ENCODE data around the gene CPNE7. TPM values are rescaled to one million over a fixed set of nuclear protein-coding genes. Genes with fewer than 3 reads are reported as not detected.

The CPNE7 gene
- polyA plus RNA-seq, 1 donor: 11.7 TPM

DNA sequence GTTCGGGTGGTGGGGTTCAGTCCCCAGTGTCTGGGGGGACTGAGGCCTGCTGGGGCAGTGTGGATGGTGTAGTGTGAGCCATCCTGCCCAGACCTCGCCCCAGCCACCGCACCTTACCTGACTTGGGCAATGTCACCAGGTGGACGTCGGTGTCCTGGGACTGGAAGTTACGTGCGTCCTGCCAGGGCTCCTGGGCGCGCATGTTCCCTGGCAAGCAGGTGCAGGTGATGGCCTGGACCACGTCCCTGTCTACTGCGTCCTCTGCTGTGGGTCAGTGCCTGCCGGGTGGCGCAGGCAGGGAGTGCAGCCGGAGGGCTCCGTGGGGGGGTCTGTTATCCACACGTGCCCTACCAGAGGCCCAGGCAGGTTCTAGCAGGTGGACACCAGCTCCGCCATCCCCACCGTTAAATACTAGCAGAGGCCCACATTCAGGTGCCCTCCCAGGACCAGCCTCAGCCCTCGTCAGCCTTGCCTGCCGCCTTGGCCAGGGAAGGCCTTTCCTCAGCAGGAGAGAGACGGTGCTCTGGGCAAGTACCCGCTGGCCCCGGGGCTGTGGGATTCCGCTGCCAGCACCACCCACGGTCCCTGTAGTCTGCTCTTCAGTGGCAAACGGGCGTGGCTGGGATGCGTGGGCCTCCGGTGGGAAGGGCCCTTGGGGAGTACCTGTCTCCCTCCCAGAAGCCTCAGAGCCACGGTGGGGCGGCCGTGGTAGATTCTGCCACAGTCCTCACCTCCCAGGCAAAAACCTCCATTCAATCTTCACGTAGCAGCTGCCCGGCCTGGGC is 29.8 kb downstream of the CPNE7 start:
- no peak overlapping the region for H3K4me3 ChIP-seq (ENCODE audit: low read length)
- no peak overlapping the region for H3K27ac ChIP-seq (ENCODE audit: low read length)
- WGBS (ENCODE audit: insufficient coverage, low lambda C conversion rate): no CpG with 5 or more reads among the region's 34 CpGs
- peaks cover 27% of the 10 kb centered on the region for H3K4me1 ChIP-seq (ENCODE audit: control insufficient read depth, insufficient read depth, low read length)
- DNase-seq: no peak
- no peaks in the 10 kb centered on the region for H3K36me3 ChIP-seq (ENCODE audit: control insufficient read depth, insufficient read depth, low read length)
- H3K9me3 ChIP-seq (ENCODE audit: control insufficient read depth, low read depth, low read length): peaks cover 10% of the 10 kb centered on the region
- no peaks in the 10 kb centered on the region for H3K27me3 ChIP-seq (ENCODE audit: control insufficient read depth, insufficient read depth, low read length)

DNA sequence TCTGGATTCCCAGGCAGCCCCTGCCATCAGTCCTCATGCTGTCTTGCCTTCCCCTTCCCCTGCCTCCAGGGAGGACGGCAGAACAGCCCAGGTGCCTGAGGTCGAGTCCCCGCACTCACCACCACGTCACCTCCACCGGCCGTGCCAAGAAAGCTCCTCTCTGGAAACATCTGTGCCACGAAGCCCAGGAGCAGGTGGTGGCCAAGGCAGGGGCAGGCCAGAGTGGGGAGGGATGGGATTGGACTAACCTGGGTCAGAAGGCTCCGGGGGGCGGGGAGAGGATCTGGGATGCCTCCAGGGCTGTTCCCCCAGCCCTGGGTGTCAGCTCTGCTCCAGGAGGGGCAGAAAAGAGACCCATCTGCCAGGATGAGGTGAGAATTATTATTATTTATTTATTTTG is 30.4 kb downstream of the CPNE7 start:
- no peak for DNase-seq
- Histone ChIP-seq H3K4me3 (ENCODE audit: low read length) (no peak overlapping the region), H3K36me3 (ENCODE audit: control insufficient read depth, insufficient read depth, low read length) (no peaks in the 10 kb centered on the region), H3K4me1 (ENCODE audit: control insufficient read depth, insufficient read depth, low read length) (peaks cover 27% of the 10 kb centered on the region), H3K9me3 (ENCODE audit: control insufficient read depth, low read depth, low read length) (peaks cover 10% of the 10 kb centered on the region), H3K27me3 (ENCODE audit: control insufficient read depth, insufficient read depth, low read length) (no peaks in the 10 kb centered on the region), H3K27ac (ENCODE audit: low read length) (no peak overlapping the region)
- no CpG with 5 or more reads among the region's 9 CpGs for WGBS (ENCODE audit: insufficient coverage, low lambda C conversion rate)

DNA sequence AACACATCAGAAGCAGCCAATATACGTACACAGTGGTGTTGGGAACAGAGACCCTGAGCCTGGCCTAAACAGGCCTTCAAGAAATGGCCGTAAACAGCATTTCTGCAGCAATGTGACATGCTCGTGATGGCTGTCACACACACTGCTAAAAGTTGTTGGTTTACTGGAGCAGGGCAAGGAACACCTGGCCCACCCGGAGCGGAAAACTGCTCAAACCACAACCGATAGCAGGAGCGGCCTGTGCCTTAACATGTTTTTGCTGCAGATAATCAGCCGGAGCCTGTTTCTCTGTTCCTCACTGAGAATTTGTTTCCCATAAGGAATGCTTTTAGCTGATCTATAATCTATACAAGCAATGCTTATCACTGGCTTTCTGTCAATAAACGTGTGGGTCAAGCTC is 31.9 kb downstream of the CPNE7 start:
- no peaks in the 10 kb centered on the region for H3K27me3 ChIP-seq (ENCODE audit: control insufficient read depth, insufficient read depth, low read length)
- WGBS (ENCODE audit: insufficient coverage, low lambda C conversion rate): no CpG with 5 or more reads among the region's 9 CpGs
- DNase-seq: no peak
- peaks cover 7% of the 10 kb centered on the region for H3K9me3 ChIP-seq (ENCODE audit: control insufficient read depth, low read depth, low read length)
- H3K4me3 ChIP-seq (ENCODE audit: low read length): no peak overlapping the region
- H3K27ac ChIP-seq (ENCODE audit: low read length): no peak overlapping the region
- H3K4me1 ChIP-seq (ENCODE audit: control insufficient read depth, insufficient read depth, low read length): peaks cover 33% of the 10 kb centered on the region
- no peaks in the 10 kb centered on the region for H3K36me3 ChIP-seq (ENCODE audit: control insufficient read depth, insufficient read depth, low read length)

DNA sequence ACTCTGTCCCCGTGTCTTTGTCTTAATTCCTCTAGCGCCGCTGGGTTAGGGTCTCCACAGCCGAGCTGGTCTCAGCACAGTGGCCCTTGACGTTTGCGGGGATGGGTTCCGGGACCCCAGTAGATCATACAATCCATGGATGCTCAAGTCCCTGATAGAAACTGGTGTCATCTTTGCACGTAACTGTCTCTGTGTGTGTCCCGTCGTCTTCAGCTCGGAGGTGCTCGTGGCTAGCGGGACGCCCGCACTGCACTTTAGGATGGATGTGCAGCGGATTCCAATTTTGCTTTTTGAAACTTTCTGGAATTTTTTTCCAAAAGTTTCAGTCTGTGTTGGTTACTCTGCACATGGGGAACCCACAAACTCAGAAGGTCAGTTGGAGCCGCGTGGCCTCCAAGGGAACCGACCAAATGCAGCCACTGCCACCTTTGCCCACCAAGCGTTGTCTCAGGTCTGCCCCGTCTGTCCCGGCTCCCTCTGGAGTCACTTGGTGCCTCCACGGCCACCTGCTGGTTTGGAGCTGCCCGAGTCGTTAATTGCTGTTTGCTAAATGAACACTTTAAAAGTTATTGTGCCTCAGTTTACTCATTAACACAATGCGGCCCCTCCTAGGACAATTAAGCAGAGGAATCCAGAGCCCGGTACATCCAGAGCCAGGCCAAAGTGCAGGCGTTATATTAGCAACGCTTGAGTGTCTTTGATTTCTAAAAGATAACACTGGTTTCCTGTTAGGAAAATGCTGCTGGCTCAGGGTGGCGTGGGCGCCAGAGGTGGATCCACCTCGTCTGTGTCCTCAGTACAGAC is 32.6 kb downstream of the CPNE7 start:
- peak; percentile 71 to 87 for DNase-seq
- H3K4me3 ChIP-seq (ENCODE audit: low read length): no peak overlapping the region
- H3K27ac ChIP-seq (ENCODE audit: low read length): peak overlapping the region; percentile 57
- no CpG with 5 or more reads among the region's 32 CpGs for WGBS (ENCODE audit: insufficient coverage, low lambda C conversion rate)
- peaks cover 40% of the 10 kb centered on the region for H3K4me1 ChIP-seq (ENCODE audit: control insufficient read depth, insufficient read depth, low read length)
- no peaks in the 10 kb centered on the region for H3K36me3 ChIP-seq (ENCODE audit: control insufficient read depth, insufficient read depth, low read length)
- H3K27me3 ChIP-seq (ENCODE audit: control insufficient read depth, insufficient read depth, low read length): no peaks in the 10 kb centered on the region
- peaks cover 7% of the 10 kb centered on the region for H3K9me3 ChIP-seq (ENCODE audit: control insufficient read depth, low read depth, low read length)

DNA sequence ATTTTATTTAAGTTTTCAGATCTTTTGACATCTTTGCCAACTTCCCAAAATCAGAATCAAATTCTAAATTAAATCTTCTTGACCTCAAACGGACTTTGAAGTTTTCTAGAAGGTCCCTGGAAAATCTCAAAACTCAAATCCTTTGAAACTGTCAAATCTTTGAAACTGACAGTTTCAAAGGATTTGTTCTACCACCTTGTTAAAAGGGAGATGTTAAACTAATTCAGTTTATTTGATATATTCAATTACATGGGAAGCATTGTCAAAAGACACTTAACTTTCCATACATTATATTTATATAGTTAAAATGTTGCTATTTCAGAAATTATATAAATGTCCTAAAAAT is 34.5 kb downstream of the CPNE7 start:
- peaks cover 13% of the 10 kb centered on the region for H3K9me3 ChIP-seq (ENCODE audit: control insufficient read depth, low read depth, low read length)
- 100% methylated on average over 1 of the region's 1 CpG for WGBS (ENCODE audit: insufficient coverage, low lambda C conversion rate)
- no peak for DNase-seq
- H3K4me1 ChIP-seq (ENCODE audit: control insufficient read depth, insufficient read depth, low read length): peaks cover 51% of the 10 kb centered on the region
- H3K27me3 ChIP-seq (ENCODE audit: control insufficient read depth, insufficient read depth, low read length): no peaks in the 10 kb centered on the region
- no peak overlapping the region for H3K27ac ChIP-seq (ENCODE audit: low read length)
- no peaks in the 10 kb centered on the region for H3K36me3 ChIP-seq (ENCODE audit: control insufficient read depth, insufficient read depth, low read length)
- no peak overlapping the region for H3K4me3 ChIP-seq (ENCODE audit: low read length)

DNA sequence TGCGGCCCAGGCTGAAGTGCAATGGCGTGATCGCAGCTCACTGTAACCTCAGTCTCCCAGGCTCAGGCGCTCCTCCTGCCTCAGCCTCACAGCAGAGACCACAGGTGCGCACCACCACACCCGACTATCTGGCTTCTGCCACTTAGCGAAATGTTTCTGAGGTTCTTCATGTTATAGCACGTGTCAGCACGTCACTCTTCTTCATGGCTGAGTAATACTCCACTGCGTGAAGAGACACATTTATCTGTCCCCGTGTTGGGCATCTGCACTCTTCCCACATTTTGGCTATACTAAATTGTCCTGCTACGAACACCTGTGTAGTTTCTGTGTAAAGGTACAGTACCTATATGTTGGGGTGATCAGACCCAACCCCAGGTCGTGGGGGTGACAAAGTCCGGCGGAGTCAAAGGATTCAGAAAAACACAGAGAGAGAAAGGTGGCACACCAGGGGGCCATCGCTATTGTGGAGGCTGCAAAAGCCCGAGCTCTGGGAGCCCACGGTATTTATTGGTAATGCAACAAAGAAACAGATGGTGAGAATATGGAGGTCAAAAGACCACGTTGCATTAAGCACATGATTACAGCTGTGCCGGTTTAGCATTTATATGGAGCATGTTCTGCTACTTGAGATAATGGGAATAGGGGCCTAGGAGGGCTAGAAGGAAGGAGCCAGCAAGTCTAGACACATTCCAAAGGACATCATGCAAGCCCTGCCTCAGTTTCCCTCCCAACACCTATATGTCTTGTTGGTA is 37.0 kb downstream of the CPNE7 start:
- H3K36me3 ChIP-seq (ENCODE audit: control insufficient read depth, insufficient read depth, low read length): no peaks in the 10 kb centered on the region
- H3K4me1 ChIP-seq (ENCODE audit: control insufficient read depth, insufficient read depth, low read length): peaks cover 59% of the 10 kb centered on the region
- H3K27ac ChIP-seq (ENCODE audit: low read length): peak overlapping the region; percentile 87
- no peaks in the 10 kb centered on the region for H3K27me3 ChIP-seq (ENCODE audit: control insufficient read depth, insufficient read depth, low read length)
- peak overlapping the region; percentile 70 for H3K4me3 ChIP-seq (ENCODE audit: low read length)
- WGBS (ENCODE audit: insufficient coverage, low lambda C conversion rate): no CpG with 5 or more reads among the region's 20 CpGs
- peak in 1 of 2 donors; percentile 57 for DNase-seq
- H3K9me3 ChIP-seq (ENCODE audit: control insufficient read depth, low read depth, low read length): peaks cover 20% of the 10 kb centered on the region

DNA sequence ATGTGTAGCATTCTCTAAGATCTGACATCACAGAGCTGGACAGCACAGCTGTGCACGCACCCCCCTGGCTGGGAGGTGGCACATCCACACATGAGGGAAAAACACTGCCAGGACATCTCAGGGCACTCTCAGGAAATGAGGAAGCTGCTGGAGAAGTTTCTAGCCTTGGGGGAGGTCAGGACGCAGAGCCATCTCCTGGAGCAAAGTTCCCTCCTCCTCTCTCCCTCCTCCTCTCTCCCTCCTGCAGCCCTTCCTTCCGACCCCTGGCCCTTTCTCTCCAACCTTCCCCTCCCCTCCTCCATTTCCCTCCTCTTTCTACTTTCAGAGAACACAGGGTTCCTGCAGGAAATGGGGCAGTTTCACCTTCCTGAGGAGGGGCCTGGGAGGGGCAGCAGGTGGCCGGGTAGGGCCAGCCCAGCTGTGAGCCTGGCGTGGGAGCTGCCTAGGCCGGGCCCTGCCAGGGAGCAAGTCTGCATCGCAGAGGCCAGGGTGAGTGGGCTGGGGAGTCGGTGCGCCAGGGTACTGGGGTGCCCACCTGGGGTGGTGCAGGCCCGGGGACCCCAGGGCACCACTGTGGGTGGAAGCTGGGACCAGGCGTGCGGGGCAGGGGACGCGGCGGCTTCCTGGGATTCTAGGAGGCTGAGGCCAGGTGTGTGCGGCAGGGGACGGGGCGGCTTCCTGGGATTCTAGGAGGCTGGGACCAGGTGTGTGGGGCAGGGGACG is 37.8 kb downstream of the CPNE7 start, which contains the start of gene DPEP1:
TSS of gene DPEP1 (plus strand) at position 412 of the 723 bp plus-strand sequence. CDS start 16,769 bp downstream, outside the sequence.
- peak; percentile 77 to 90 for DNase-seq
- Histone ChIP-seq H3K27ac (ENCODE audit: low read length) (peak within 1 kb of the TSS; percentile 87), H3K9me3 (ENCODE audit: control insufficient read depth, low read depth, low read length) (peaks cover 20% of the 10 kb centered on the region), H3K36me3 (ENCODE audit: control insufficient read depth, insufficient read depth, low read length) (no peaks in the 10 kb centered on the region), H3K4me3 (ENCODE audit: low read length) (peak within 1 kb of the TSS; percentile 70), H3K27me3 (ENCODE audit: control insufficient read depth, insufficient read depth, low read length) (no peaks in the 10 kb centered on the region), H3K4me1 (ENCODE audit: control insufficient read depth, insufficient read depth, low read length) (peaks cover 51% of the 10 kb centered on the region)
- no CpG with 5 or more reads among the region's 19 CpGs for WGBS (ENCODE audit: insufficient coverage, low lambda C conversion rate)

DNA sequence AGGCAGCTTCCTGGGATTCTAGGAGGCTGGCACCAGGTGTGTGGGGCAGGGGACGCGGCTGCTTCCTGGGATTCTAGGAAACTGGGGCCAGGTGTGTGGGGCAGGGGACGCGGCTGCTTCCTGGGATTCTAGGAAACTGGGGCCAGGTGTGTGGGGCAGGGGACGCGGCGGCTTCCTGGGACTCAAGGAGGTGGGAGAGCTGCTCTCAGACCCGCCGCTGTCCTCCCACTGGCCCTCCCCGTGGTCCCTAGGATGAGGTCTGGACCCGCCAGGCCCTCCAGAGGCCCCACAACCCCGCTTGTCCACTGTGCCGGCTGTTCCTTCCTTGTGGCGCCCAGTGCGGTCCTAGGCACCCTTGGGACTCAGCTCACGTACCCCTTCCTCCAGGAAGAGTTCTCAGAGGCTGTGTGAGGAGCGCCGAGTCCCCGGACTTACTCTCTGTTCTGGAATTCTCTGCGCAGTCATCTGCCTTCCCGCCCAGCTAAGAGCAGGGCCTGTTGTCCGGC is 38.4 kb downstream of the CPNE7 start:
- WGBS (ENCODE audit: insufficient coverage, low lambda C conversion rate): no CpG with 5 or more reads among the region's 22 CpGs
- H3K9me3 ChIP-seq (ENCODE audit: control insufficient read depth, low read depth, low read length): peaks cover 20% of the 10 kb centered on the region
- H3K4me1 ChIP-seq (ENCODE audit: control insufficient read depth, insufficient read depth, low read length): peaks cover 45% of the 10 kb centered on the region
- H3K36me3 ChIP-seq (ENCODE audit: control insufficient read depth, insufficient read depth, low read length): no peaks in the 10 kb centered on the region
- peak overlapping the region; percentile 70 for H3K4me3 ChIP-seq (ENCODE audit: low read length)
- no peak for DNase-seq
- H3K27me3 ChIP-seq (ENCODE audit: control insufficient read depth, insufficient read depth, low read length): no peaks in the 10 kb centered on the region
- H3K27ac ChIP-seq (ENCODE audit: low read length): peak overlapping the region; percentile 87

DNA sequence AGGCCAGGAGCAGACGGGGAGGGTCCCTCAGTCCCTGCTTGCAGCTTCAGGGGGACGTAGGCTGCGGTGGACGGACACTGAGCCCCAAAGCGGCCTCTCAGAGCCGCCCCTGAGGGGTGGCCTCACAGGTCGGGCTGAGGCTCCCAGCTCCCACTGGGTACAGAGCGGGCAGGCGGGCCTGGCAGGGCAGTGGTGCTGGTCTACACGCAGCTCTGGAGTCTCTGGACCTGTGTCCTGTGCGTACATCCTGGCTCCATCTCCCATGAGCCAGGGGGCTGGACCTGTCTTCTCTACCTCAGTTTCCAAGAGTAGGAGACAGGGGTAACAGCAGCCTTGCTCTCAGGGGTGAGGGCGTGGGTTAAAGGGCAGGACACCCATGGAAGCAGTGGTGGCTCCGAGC is 39.6 kb downstream of the CPNE7 start:
- peaks cover 13% of the 10 kb centered on the region for H3K9me3 ChIP-seq (ENCODE audit: control insufficient read depth, low read depth, low read length)
- peaks cover 38% of the 10 kb centered on the region for H3K4me1 ChIP-seq (ENCODE audit: control insufficient read depth, insufficient read depth, low read length)
- H3K36me3 ChIP-seq (ENCODE audit: control insufficient read depth, insufficient read depth, low read length): no peaks in the 10 kb centered on the region
- H3K27ac ChIP-seq (ENCODE audit: low read length): no peak overlapping the region
- no CpG with 5 or more reads among the region's 13 CpGs for WGBS (ENCODE audit: insufficient coverage, low lambda C conversion rate)
- no peaks in the 10 kb centered on the region for H3K27me3 ChIP-seq (ENCODE audit: control insufficient read depth, insufficient read depth, low read length)
- DNase-seq: no peak
- no peak overlapping the region for H3K4me3 ChIP-seq (ENCODE audit: low read length)

All from large intestine (tissue), 3 donors.